ENCODE results near the gene F8. TPM values are rescaled to one million over a fixed set of nuclear protein-coding genes. Genes with fewer than 3 reads are reported as not detected.
A peak's percentile ranks its signal among the peaks of the same experiment; 100 is the strongest.
"Not testable (repeated sequence)": the region's sequence is repeated elsewhere in the genome, so short reads cannot be mapped to it uniquely, and the experiment has no call there.

The F8 gene
- total and polyA plus RNA-seq, 5 donors = 34.7 to 98.8 (median 70.5) TPM

DNA sequence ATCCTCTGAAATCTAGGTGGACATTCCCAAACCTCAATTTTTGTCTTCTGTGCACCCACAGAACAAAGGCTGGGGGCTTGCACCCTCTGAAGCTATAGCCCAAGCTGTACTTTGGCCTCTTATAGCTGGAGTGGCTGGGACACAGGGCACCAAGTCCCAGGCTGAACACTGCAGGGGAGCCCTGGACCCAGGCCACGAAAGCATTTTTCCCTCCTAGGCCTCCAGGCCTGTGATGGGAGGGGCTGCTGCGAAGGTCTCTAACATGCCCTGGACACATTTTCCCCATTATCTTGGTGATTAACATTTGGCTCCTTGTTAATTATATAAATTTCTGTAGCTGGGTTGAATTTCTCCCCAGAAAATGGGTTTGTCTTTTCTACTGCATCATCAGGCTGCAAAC lies 108.5 kb downstream of the F8 start:
- intact Hi-C loops (cut with DNase I) = no loop called here
- WGBS = 85% methylated on average over 2 of the region's 2 CpGs
- H3K27me3 ChIP-seq (ENCODE audit: control insufficient read depth, insufficient read depth) = no peaks in the 10 kb centered on the region
- no peaks in the 10 kb centered on the region for H3K4me1 ChIP-seq (ENCODE audit: control insufficient read depth, insufficient read depth, low read length)
- no peak overlapping the region for H3K27ac ChIP-seq (ENCODE audit: low read length)
- H3K9me3 ChIP-seq (ENCODE audit: control insufficient read depth, low read length) = no peaks in the 10 kb centered on the region
- DNase-seq (no peak), ATAC-seq (no peak)
- no peak overlapping the region for H3K4me3 ChIP-seq (ENCODE audit: low read length)

DNA sequence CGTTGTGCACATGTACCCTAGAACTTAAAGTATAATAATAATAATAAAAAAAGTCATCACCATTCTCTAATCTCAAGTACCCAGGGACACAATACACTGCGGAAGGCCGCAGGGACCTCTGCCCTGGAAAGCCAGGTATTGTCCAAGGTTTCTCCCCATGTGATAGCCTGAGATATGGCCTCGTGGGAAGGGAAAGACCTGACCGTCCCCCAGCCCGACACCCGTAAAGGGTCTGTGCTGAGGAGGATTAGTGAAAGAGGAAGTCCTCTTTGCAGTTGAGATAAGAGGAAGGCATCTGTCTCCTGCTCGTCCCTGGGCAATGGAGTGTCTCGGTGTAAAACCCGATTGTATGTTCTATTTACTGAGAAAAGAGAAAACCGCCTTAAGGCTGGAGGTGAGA lies 112.0 kb downstream of the F8 start:
- H3K9me3 ChIP-seq (ENCODE audit: control insufficient read depth, low read length); DNase-seq; H3K4me1 ChIP-seq (ENCODE audit: control insufficient read depth, insufficient read depth, low read length); intact Hi-C loops (cut with DNase I); H3K27ac ChIP-seq (ENCODE audit: low read length); H3K4me3 ChIP-seq (ENCODE audit: low read length); ATAC-seq; H3K27me3 ChIP-seq (ENCODE audit: control insufficient read depth, insufficient read depth): not testable (repeated sequence)
- WGBS = 86% methylated on average over 11 of the region's 11 CpGs

DNA sequence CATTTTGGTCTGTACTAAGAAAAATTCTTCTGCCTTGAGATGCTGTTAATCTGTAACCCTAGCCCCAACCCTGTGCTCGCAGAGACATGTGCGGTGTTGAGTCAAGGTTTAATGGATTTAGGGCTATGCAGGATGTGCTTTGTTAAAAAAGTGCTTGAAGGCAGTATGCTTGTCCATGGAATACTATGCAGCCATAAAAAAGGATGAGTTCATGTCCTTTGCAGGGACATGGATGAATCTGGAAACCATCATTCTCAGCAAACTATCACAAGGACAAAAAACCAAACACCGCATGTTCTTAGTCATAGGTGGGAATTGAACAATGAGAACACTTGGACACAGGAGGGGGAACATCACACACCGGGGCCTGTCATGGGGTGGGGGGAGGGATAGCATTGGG lies 112.5 kb downstream of the F8 start:
- H3K4me3 ChIP-seq (ENCODE audit: low read length); H3K9me3 ChIP-seq (ENCODE audit: control insufficient read depth, low read length); DNase-seq; ATAC-seq; H3K27ac ChIP-seq (ENCODE audit: low read length); H3K27me3 ChIP-seq (ENCODE audit: control insufficient read depth, insufficient read depth); intact Hi-C loops (cut with DNase I); H3K4me1 ChIP-seq (ENCODE audit: control insufficient read depth, insufficient read depth, low read length): not testable (repeated sequence)
- 94% methylated on average over 4 of the region's 4 CpGs for WGBS

DNA sequence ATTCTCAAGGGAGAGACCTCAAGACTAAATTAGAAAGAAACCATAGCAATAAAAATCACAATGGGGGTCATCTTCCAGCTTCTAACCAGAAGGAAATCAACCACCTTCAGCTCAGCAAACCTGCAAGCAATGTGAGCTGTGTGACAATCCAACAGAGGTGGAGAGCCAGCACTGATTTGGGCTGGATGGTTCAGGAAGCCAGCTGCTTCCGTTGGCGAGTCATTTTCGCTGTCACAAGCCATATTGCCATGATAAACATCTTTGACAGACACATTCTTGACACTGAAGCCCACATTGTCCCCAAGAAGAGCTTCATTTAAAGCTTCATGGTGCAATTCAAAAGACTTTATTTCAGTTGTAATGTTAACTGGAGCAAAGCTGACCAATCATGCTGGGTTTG lies 113.7 kb downstream of the F8 start:
- DNase-seq (no peak), ATAC-seq (no peak)
- intact Hi-C loops (cut with DNase I) = no loop called here
- Histone ChIP-seq H3K4me3 (ENCODE audit: low read length) (no peak overlapping the region), H3K9me3 (ENCODE audit: control insufficient read depth, low read length) (no peaks in the 10 kb centered on the region), H3K4me1 (ENCODE audit: control insufficient read depth, insufficient read depth, low read length) (no peaks in the 10 kb centered on the region), H3K27me3 (ENCODE audit: control insufficient read depth, insufficient read depth) (no peaks in the 10 kb centered on the region), H3K27ac (ENCODE audit: low read length) (no peak overlapping the region)
- 61% methylated on average over 3 of the region's 3 CpGs for WGBS

DNA sequence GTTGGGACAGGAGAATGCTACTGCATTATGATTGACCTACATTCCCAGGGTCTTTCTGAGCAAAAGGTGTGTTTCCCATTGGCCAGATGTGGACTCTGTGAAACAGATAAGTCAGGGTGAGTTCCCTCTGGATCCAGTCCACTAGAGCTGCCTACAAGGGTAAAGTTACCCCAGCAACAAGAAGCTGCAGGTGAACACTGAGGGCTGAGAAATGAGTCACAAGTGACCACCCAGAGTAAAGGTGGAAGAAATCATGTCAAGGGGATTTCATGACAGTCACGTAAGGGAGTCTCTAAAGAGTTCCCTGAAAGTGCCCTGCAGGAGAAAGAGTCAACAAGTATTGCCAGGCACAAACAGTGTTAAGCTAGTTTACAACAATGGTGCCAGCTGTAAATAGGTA lies 120.1 kb downstream of the F8 start:
- no peaks in the 10 kb centered on the region for H3K9me3 ChIP-seq (ENCODE audit: control insufficient read depth, low read length)
- no peak overlapping the region for H3K27ac ChIP-seq (ENCODE audit: low read length)
- intact Hi-C loops (cut with DNase I) = no loop called here
- no peaks in the 10 kb centered on the region for H3K4me1 ChIP-seq (ENCODE audit: control insufficient read depth, insufficient read depth, low read length)
- H3K27me3 ChIP-seq (ENCODE audit: control insufficient read depth, insufficient read depth) = no peaks in the 10 kb centered on the region
- DNase-seq (no peak), ATAC-seq (no peak)
- WGBS = 90% methylated on average over 1 of the region's 1 CpG
- H3K4me3 ChIP-seq (ENCODE audit: low read length) = no peak overlapping the region

DNA sequence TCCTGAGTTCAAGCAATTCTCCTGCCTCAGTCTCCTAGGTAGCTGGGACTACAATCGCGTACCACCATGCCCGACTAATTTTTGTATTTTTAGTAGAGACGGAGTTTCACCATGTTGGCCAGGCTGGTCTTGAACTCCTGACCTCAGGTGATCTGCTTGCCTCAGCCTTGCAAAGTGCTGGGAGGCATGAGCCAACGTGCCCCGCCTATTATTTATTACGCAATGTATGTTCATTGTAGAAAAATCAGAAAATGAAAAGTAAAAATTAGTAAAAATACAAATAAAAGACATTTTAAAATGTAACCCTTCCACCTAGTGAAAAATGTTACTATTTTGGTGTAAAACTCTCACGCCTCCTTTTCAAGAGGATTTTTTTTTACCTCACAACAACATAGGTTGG lies 122.2 kb downstream of the F8 start:
- no peaks in the 10 kb centered on the region for H3K4me1 ChIP-seq (ENCODE audit: control insufficient read depth, insufficient read depth, low read length)
- H3K27me3 ChIP-seq (ENCODE audit: control insufficient read depth, insufficient read depth) = no peaks in the 10 kb centered on the region
- H3K4me3 ChIP-seq (ENCODE audit: low read length) = no peak overlapping the region
- DNase-seq = no peak
- no peaks in the 10 kb centered on the region for H3K9me3 ChIP-seq (ENCODE audit: control insufficient read depth, low read length)
- intact Hi-C loops (cut with DNase I) = no loop called here
- H3K27ac ChIP-seq (ENCODE audit: low read length) = no peak overlapping the region
- ATAC-seq = no peak
- WGBS = 94% methylated on average over 8 of the region's 8 CpGs

DNA sequence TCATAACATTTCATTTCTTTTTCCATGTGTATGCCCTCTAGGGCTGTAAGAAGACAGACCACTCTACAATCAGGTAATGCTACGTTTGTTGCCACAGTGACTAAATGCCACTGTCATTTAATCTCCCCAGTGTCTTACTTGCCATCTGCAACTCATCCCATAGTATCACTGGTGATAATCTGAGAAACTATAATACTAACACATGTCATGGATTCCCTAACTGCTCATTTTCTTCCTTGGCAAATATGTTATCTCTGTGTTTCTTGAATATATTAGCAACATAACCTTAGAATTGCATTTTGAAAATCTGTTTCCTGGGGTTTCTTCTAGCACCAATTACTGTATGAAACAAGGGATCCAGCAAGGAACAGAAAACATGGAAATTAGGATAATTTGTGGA lies 130.2 kb downstream of the F8 start:
- intact Hi-C loops (cut with DNase I) = no loop called here
- DNase-seq (no peak), ATAC-seq (no peak)
- H3K9me3 ChIP-seq (ENCODE audit: control insufficient read depth, low read length) = no peaks in the 10 kb centered on the region
- H3K4me3 ChIP-seq (ENCODE audit: low read length) = no peak overlapping the region
- no peaks in the 10 kb centered on the region for H3K27me3 ChIP-seq (ENCODE audit: control insufficient read depth, insufficient read depth)
- 81% methylated on average over 1 of the region's 1 CpG for whole genome bisulfite sequencing
- no peaks in the 10 kb centered on the region for H3K4me1 ChIP-seq (ENCODE audit: control insufficient read depth, insufficient read depth, low read length)
- no peak overlapping the region for H3K27ac ChIP-seq (ENCODE audit: low read length)

DNA sequence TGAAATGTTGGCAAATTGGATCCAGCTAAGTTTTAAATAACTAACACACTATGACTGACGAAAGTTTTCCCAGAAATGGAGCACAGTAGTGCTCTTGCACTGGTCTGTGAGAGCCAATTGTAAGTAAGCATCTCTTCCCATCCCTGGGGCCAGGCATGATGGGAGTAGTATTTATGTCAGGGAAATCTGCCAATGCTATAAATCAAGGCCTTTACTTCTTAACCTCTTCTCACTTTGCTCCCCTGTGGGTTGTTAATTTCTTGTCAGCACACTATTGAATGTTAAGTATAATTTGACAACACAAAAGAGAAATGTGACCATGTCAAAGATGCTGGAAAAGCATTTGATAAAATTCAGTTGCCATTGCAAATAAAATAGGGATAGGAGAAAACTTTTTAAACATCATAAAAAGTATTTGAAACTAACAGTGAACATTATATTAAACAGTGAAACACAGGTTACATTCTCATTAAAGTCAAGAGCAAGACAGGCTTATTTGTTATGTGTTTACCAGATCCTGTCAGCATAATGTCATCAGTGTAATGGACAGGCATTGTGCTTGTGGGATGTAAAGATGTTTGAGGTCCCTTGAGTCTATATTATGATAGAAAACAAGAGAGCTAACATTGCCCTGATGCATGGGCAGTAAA lies 131.4 kb downstream of the F8 start:
- Histone ChIP-seq H3K27me3 (ENCODE audit: control insufficient read depth, insufficient read depth) (no peaks in the 10 kb centered on the region), H3K27ac (ENCODE audit: low read length) (no peak overlapping the region), H3K4me1 (ENCODE audit: control insufficient read depth, insufficient read depth, low read length) (no peaks in the 10 kb centered on the region), H3K4me3 (ENCODE audit: low read length) (no peak overlapping the region), H3K9me3 (ENCODE audit: control insufficient read depth, low read length) (no peaks in the 10 kb centered on the region)
- no peak for ATAC-seq
- WGBS = 79% methylated on average over 1 of the region's 1 CpG
- intact Hi-C loops (cut with DNase I) = no loop called here
- no peak for DNase-seq

DNA sequence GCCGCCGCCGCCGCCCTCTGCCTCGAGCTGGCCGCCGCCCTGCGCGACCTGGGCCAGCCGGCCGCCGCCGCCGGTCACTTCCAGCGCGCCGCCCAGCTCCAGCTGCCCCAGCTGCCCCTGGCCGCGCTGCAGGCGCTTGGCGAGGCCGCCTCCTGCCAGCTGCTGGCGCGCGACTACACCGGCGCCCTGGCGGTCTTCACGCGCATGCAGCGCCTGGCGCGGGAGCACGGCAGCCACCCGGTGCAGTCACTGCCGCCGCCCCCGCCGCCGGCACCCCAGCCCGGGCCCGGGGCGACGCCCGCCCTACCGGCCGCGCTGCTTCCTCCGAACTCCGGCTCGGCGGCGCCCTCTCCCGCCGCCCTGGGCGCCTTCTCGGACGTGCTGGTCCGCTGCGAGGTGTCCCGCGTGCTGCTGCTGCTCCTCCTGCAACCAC lies 135.7 kb downstream of the F8 start:
- ATAC-seq = peak; percentile 62 to 69

DNA sequence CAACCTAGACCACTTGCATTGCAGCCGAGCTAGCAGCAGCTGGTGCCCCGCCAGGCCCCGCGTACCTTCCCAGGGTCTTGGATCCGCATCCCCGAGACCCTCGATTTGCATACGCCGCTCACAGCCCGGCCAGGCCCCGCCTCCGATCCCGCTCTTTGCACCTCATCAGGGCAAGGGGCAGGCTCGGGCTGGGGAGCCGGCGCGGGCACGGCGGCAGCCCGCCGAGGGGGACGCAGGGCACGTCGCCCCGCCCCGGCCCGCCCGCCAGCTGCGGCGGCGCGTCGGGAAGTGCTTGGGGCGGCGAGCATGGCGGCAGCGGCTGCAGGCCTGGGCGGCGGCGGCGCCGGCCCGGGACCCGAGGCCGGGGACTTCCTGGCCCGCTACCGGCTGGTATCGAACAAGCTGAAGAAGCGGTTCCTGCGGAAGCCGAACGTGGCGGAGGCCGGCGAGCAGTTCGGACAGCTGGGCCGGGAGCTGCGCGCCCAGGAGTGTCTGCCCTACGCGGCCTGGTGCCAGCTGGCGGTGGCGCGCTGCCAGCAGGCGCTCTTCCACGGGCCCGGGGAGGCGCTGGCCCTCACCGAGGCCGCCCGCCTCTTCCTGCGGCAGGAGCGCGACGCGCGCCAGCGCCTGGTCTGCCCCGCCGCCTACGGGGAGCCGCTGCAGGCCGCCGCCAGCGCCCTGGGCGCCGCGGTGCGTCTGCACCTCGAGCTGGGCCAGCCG lies 136.3 kb downstream of the F8 start, which contains the start of gene F8A1:
Gene F8A1, plus strand, starts transcription at position 287 of the 720 bp plus-strand sequence. Its CDS starts 20 bp downstream, at position 307.
- 0% methylated on average over 3 of the region's 91 CpGs for WGBS
- peak in 1 of 3 donors; percentile 82 for DNase-seq

More for the DNA sequence above, 135.7 kb downstream of the F8 start:
- H3K4me1 ChIP-seq (ENCODE audit: control insufficient read depth, insufficient read depth, low read length); DNase-seq; H3K27ac ChIP-seq (ENCODE audit: low read length); intact Hi-C loops (cut with DNase I); H3K4me3 ChIP-seq (ENCODE audit: low read length); H3K9me3 ChIP-seq (ENCODE audit: control insufficient read depth, low read length); H3K27me3 ChIP-seq (ENCODE audit: control insufficient read depth, insufficient read depth): not testable (repeated sequence)
- WGBS = no CpG with 5 or more reads among the region's 62 CpGs

DNA sequence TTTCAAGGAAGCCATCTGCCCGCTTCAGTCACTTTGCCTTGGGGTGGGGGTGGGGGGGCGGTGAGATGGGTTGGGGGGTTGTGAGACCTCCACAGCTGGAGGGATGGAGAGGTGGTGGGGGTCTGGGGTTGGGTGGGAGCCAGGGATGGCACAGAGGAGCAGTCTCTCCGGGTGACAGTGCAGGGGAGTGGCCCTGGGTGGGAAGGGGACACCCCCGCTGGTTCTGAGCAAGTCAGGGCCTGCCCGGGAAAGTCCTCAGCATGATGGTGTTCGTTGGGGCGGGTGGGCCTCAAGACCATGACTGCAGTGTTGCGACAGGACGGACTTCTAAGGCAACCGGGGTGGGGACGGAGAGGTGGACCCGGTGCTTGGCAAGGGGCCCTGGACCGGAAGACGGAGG lies 137.0 kb downstream of the F8 start:
- H3K27ac ChIP-seq (ENCODE audit: low read length); H3K9me3 ChIP-seq (ENCODE audit: control insufficient read depth, low read length); H3K4me3 ChIP-seq (ENCODE audit: low read length); DNase-seq; H3K27me3 ChIP-seq (ENCODE audit: control insufficient read depth, insufficient read depth); intact Hi-C loops (cut with DNase I); H3K4me1 ChIP-seq (ENCODE audit: control insufficient read depth, insufficient read depth, low read length): not testable (repeated sequence)
- peak; percentile 7 to 35 for ATAC-seq
- WGBS = 68% methylated on average over 3 of the region's 14 CpGs

More for the DNA sequence above, 136.3 kb downstream of the F8 start, which contains the start of gene F8A1:
- H3K4me3 ChIP-seq (ENCODE audit: low read length); H3K27me3 ChIP-seq (ENCODE audit: control insufficient read depth, insufficient read depth); intact Hi-C loops (cut with DNase I); H3K4me1 ChIP-seq (ENCODE audit: control insufficient read depth, insufficient read depth, low read length); H3K9me3 ChIP-seq (ENCODE audit: control insufficient read depth, low read length): not testable (repeated sequence)
- H3K27ac ChIP-seq (ENCODE audit: low read length) = peak within 1 kb of the TSS; percentile 45
- peak; percentile 75 to 90 for ATAC-seq

All from right cardiac atrium (tissue), 5 donors.